GM19372 (cell line): ENCODE measurements around the gene MFRP.
A peak's percentile ranks its signal among the peaks of the same experiment; 100 is the strongest.

Source experiments
- ATAC-seq: cut with Tn5 transposase; IDR thresholded peaks from one replicate; pipeline ENCODE4 v1.9.1; 2021; ENCODE audit warnings: mild to moderate bottlenecking, low read depth, moderate library complexity; ENCODE audit not compliant: unreplicated experiment

MFRP gene

DNA sequence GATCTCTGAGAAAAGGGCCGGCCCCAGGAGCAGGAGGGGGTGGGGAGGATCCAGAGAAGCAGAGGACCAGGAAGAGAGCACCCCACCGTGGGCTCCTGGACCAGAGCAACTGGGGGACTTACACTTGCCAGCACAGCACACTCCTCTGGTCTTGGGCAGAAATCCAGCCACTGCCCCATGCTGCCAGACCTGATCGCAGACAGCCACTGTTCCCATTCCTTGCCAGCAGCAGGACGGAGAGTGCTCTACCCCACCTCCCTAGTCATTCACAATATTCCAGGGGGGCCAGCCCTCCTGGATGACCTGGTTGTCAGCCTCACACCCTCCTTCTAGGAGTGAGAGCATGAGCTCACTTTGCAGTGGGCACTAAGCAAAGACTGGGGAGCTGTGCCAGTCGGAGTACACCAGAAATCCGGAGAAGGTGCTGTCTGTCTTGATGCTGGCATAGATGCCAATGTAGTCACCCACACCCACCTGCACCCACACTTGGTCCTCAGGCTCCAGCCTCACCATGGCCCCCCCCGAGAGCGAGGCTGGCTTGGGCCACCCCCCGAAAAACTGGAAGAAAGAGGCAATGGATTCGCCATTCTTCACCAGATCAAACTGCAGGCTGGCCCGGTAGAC lies 7.4 kb downstream of the MFRP start:
- no peak for ATAC-seq

DNA sequence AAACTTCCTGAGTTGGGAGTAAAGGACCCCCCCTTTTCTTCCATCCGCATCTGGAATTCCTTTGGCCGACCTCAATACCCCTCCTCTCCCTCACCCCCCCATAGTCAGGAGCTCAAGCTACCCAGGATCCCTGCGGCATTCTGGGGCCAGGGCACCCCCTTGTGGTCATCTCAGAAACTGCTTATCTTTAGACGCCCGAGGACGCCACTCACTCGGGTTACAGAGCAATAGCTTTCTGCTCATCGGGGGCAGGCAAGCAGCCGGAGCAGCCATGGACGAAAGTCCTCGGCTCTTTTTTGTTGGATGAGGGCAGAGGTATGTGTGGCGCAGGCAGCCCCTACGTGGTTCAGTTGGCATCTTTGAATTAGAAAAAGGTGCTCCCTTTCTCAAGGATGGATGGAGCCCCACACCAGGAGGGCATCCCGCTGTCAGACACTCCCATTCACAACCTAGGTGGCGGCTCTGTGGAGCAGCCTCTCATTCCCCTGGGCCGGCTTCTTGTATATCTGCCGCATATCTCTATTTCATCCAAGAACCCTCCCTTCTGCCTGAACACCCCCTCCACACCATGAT lies 8.1 kb downstream of the MFRP start:
- ATAC-seq: no peak

DNA sequence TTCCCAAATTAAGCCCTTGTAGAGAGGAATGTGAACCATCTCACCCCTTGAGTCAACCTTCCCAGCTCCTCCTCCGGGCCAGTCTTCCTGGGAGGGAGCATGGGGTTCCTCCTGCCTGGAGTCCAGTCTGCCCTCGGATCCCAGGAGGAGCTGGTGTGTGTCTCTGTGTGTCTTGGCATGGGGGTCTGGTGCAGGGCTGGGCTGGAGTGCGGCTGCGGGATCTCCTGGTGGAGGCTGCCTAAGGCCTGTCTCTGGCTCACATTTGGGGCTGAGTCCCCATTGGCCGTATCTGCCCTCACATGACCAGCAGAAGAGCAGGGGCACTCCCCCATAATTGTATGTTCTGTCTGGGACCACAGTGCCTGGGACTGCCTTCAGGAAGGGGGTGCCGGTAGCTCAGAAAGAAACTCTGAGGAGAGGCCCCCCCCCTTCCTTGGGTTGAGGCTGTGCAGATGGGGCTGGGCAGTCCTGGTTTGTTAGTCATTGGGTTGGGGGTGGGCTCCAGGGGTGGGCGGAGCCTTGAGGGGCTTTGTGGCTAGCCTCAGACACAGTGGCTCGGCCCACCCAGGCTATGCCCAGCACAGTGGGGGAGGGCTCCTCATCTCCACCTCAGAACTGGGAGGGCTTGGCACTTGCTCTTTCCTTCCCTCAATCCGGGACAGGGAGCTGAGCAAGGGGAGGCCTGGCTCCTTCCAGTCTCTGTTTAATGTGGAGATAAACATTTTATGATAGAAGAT lies 8.8 kb downstream of the MFRP start:
- no peak for ATAC-seq

DNA sequence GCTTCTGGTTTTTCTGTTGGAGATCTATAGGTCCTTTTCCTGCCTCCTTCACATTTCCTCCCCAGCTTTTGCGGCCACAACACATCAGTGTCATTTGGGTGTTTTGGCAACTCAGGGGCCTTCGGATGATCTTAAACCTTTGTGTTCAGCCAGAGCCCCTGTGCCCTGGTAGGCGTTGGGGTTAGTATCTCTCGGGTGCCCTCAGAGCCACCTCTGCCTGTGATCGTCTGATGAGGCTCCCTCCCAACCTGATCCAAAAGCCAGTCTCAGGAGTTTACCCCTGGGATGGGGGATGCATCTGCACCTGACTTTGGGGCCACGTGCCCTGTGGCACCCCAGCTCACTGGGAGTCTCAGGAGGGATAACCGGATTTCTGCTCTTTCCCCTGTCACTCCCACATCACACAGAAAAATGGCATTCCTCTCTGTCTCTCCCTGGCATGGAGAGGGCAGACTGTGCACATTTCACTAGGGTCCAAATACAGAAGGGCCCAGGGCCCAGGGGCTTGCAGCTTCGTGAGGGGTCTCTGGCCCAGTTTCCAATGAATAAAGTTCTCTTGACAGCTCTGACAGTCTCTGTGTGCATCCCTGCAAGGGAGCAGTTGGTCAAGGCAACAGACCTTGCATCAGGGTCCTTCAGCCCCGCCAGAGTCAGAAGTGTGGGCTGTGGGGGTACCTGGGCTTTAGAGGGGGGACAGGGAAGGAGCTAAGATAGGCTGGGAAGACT lies 9.6 kb downstream of the MFRP start:
- ATAC-seq: no peak

DNA sequence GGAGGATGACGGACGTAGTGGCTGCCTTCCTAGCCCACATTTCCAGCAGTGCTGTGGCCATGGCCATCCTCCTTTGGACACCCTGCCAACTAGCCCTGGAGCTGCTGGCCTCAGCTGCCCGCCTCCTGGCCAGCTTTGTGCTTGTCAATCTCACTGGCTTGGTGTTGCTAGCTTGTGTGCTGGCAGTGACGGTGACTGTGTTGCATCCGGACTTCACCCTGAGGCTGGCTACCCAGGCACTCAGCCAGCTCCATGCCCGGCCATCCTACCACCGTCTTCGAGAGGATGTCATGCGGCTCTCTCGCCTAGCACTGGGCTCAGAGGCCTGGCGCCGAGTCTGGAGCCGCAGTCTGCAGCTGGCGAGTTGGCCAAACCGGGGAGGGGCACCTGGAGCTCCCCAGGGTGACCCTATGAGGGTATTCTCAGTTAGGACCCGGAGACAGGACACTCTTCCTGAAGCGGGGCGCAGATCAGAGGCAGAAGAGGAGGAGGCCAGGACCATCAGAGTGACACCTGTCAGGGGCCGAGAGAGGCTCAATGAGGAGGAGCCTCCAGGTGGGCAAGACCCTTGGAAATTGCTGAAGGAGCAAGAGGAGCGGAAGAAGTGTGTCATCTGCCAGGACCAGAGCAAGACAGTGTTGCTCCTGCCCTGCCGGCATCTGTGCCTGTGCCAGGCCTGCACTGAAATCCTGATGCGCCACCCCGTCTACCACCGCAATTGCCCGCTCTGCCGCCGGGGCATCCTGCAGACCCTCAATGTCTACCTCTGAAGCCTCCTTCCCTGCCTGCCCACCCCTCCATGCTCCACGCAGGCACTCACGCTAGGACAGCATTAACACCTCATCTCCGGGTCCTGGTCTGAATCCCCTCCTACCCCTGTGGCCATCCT lies 10.6 kb downstream of the MFRP start:
- no peak for ATAC-seq

DNA sequence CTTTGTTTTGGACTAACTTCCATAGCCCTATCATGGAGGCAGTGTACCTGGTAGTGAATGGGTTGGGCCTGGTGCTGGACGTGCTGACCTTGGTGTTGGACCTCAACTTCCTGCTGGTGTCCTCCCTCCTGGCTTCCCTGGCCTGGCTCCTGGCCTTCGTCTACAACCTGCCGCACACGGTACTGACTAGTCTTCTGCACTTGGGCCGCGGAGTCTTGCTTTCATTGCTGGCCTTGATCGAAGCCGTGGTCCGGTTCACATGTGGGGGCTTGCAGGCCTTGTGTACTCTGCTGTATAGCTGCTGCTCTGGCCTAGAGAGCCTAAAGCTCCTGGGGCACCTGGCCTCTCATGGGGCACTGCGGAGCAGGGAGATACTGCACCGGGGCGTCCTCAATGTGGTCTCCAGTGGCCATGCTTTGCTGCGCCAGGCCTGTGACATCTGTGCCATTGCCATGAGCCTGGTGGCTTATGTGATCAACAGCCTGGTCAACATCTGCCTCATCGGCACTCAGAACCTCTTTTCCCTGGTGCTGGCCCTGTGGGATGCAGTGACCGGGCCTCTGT lies 11.3 kb downstream of the MFRP start:
- no peak for ATAC-seq

DNA sequence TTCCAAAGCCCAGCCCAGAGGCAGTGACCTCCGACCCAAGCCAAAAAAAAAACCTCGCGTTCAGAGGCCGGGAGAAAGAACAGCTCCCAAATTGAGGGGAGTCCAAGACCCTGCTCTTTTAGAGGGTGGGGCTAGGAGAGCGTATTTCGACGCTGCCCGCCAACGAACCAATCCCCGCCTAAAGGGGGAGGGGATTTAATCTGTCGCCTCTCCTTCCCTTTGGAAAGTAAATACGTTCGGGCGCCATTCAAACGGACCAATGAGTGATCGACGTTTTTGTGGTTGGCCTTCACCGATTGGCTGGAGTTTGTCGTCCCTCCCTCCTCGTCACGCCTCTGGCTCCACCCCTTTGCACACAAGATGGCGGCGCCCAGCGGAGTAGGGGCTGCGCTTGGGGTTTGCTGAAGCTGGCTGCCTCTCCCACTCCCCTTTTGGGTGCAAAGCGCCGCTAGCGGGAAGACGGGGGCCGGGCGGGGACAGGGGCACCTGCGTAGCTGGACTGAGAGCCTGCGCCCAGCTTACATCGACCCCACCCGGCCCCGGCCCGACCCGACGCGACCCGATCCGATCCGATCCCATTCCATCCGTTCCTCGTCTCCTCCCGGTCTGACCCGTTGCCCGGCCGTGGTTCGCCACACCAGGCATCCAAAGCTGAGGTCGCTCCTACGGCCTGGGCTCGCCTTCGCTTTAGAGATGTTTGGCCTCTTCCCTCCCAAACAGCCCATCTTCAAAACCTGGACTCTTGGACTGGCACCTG lies 12.2 kb downstream of the MFRP start, which contains the start of gene RNF26:
Gene RNF26 (plus strand): TSS at position 354 of the 757 bp plus-strand sequence. CDS start 596 bp downstream, outside the sequence.
- ATAC-seq: peak; percentile 97

DNA sequence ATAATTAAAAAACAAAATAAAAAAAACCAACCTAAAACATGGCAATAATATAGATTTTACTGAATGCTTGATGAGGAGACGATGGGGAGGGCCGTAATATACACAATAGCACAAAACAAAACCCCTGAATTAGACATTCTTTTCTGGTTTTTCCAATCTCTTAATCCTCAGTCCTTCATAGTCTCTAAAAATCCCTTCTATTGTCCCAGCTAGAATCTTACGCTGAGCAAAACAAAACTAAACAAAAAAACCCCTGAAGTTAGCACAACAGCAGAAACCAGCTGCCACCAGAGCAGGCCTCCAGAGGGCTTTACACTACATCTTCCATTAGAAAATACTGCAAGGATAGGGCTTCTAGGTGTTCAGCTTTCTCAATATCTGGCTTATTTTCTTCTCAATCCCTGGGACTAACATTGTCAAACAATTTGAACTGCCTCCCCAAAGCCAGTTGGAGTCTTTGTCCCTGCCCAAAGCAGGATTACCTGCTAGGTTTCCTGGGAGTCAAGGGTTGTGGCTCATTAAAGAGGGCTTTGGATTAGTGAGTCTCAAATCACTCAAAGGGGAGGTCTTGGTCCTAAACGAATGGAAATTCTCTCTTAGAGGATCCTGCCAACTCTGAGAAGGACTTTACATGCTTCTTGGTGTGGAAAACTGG lies 14.3 kb downstream of the MFRP start:
- ATAC-seq: no peak

DNA sequence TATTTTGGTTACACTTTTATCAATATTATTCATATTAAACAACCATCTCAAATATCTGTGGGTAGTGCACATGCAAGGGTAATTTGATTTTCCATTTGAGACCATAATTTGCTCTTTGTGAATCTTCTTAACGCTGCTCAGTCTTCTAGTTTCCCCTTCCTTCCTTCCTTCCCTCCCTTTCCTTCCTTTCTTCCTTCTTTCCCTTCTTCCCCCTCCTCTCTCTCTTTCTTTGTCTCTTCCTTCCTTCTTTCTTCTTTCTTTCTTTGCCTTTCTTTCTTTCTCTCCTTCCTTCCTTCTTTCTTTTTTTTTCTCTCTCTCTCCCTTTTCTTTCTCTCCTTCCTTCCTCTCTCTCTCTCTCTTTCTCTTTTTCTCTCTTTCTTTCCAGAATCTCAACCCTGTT lies 16.3 kb downstream of the MFRP start:
- ATAC-seq: no peak

DNA sequence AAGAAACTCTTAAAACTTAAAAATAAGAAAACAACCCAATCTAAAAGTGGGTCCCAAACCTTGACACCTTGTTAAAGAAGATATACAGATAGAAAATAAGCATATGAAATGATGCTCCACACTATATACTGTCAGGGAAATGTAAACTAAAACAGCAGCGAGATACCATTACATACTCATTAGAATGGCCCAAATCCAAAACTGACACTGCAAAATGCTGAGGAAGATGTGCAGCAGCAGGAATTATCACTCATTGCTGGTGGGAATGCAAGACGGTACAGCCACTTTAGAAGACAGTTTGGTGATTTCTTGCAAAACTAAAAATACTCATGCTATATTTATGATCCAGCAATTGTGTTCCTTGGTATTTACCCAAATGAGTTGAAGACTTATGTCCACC lies 17.2 kb downstream of the MFRP start:
- no peak for ATAC-seq

DNA sequence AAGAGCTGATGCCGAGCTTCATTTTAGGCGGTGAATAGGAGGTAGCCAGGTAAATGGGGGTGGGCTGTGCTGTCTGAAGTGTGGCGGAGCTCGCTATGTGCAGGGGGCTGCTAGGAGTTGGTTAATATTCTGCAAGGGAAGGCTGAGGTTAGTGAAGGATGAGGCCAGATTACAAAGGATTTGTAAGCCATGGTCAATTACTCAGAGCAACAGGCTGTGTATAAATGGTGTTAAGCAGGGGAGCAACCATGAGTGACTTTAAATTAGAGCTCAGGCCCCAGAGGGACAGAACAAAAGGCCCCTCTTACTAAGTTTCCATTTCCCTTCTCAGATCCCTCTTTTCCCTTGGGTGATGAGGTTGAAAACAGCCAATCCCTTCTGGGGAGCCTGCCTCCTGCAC lies 22.3 kb downstream of the MFRP start:
- ATAC-seq: no peak

DNA sequence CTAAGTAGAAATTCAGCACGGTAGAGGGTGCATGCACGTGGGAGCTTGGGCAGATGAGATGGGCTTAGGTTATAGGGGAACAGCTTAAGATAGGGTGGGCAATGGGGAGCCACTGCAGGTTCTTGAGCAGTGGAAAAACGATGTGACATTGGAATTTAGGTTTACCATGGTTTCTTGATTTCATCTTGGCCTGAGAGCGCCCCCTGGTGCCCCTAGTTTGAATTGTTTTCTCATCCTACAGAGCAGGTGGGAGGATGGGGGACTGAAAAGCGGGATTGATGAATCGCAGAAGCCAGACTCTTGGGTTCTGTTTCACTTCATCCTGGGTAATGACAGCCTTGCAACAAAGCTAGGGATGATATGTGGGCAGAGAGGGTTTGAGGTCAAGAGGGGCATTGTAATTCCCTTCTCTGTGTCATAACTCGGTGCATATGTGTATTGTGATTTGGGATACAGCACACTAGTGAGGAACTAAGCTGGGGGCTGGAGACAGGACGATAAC lies 22.9 kb downstream of the MFRP start:
- ATAC-seq: no peak

DNA sequence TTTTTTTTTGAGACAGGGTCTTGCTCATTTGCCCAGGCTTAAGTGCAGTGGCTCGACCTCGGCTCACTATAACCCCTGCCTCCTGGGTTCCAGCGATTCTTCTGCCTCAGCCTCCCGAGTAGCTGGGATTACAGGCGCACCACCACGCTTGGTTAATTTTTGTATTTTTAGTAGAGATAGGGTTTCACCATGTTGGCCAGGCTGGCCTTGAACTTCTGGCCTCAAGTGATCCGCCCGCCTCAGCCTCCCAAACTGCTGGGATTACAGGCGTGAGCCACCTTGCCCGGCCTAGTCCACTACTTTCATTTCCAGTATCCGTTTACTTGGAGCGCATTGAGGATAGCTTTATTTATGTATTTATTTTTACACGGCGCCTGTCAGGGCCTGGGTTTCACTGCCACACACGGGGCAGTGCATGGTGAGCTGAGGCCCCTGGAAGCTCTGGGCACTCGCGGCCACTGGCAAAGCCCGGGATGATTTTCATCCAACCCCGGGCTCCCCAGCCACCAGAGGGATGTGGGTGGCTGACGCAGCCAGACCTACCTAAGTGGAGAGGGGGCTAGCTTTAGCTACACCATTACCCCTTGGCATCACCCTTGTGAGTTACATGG lies 23.5 kb downstream of the MFRP start:
- ATAC-seq: no peak

DNA sequence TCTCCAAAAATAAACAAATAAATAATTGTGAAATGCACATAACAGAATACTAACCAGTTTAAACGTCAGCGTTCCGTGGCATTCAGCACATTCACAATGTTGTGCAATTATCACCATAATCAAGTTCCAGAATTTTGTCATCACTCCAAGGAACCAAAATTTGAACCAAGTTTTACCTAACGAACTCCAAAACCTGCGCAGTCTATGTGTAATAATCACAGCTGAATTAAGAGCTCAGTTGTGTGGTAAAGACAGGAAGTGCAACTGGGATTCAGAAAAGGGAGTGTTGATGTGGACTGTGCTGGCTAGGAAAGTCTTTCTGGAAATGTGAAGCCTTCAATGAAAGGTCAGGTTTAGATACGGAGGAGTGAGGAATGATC lies 24.2 kb downstream of the MFRP start:
- no peak for ATAC-seq

DNA sequence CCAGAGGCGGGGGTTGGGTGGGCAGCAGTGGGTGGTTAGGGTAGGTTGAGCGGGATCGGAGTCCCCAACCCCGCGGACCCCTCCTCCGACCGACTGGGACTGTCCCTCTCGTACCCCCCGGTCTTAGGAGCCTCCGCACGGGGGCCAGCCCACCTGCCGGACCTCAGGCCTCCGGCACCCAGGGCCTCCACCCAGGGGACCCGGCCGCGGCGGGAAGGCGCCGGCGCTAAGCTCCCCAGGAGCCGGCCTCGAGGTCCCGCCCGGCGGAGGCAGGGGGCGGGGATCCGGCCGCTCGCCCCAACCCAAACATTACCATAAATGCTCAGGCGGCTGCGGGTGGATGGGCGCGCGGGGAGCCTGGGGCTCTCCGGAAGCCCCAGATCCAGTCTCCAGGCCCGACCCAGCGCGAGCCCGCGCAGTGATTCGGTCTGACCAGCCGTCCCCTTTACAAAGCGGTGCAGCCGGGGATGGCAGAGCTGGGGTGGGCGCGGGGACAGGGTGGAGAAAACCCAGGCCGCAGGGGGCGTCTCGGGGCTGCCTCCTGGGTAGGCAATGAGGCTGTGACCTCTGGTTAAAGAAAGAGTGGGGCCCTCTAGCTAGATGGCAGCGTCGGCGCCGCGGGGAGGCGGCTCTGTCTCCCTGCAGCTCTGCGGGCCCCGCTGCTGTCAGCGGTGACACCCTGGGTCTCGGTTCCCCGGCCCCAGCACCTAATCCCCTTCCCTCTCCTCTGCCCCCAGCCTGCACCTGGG lies 25.6 kb downstream of the MFRP start:
- peak; percentile 52 for ATAC-seq

DNA sequence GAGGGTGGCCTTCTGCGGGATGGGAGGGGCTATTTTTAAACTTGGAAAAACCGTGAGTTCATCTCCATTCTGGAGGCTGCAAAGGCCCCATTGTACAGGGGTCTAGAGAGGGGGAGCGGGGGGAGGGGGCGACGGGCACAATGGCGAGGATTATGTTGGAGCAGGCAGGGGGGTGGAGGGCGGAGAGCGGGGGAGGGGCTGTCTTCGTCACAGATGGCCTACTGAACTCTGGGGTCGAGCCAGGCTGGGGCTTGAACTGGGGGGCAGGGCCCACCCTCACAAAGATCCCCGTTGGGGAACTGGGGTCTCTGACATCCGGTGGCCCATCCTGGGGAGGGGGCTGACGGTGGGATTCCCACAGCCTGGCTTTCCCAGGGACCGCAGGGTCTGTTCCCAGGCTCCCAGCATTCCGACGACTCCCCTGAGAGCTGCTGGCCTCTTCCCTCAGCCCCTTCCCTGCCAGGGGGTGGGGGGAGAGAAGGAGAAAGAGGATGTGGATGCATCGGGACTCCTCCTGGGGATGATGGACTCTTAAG lies 26.2 kb downstream of the MFRP start:
- ATAC-seq: no peak

DNA sequence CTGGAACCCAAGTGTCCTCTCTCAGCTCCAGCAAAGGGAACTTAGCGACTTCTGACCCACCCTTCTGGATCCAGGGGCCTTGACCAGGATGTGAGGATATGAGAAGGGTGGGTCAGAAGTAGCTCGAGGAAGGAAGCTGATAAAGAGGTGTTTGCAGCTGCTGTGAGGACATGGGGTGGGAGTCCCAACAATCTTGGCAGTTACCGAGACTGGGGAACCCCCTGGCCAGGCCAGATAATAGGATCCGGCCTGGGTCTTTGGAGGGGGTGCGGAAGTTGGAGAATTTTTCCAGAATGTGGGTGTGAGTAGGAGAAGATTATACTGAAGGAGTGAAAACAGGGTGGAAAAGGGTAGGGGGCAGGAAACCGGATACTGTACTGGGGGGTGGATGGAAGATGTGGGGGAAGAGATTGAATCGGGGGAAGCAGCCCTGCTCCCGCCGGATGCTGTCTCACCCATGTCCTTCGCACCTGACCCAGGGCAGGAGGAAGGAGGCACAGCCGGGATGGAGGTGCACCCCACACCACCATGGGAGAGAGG lies 26.7 kb downstream of the MFRP start:
- ATAC-seq: no peak
